HG02938 (cell line): ENCODE measurements around the gene GAA.
A peak's percentile ranks its signal among the peaks of the same experiment; 100 is the strongest.
"Not testable (repeated sequence)": the region's sequence is repeated elsewhere in the genome, so short reads cannot be mapped to it uniquely, and the experiment has no call there.

ENCODE experiments used
- ATAC-seq: cut with Tn5 transposase; IDR thresholded peaks from one replicate; pipeline ENCODE4 v1.9.1; 2021; ENCODE audit warnings: mild to moderate bottlenecking, moderate library complexity; ENCODE audit not compliant: unreplicated experiment

Gene GAA

DNA sequence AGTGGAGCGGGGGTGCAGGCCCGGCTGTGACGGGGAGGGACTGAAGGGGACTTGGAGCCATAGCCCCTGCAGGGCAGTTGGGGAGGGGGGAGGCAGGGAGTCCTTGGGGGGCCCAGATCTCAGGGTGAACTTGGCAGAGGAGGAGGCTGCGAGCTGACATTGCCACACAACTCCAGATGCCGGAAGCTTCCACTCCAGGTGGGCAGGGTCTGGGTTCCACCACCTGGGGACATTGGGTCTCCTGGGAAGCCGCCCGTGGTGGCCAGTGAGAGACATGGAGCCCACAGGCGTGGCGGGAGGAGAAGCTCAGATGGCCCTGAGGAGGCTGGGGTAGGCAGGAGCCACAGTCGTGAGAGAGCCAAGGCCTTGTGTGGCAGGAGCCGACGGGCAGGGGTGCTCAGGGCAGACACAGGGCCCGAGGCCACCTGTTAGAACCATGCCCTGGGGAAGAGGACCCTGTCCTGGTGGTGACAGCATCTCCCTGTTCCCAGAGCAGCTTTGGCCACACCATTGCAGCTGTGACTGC lies 18.2 kb upstream of the GAA start:
- no peak for ATAC-seq

DNA sequence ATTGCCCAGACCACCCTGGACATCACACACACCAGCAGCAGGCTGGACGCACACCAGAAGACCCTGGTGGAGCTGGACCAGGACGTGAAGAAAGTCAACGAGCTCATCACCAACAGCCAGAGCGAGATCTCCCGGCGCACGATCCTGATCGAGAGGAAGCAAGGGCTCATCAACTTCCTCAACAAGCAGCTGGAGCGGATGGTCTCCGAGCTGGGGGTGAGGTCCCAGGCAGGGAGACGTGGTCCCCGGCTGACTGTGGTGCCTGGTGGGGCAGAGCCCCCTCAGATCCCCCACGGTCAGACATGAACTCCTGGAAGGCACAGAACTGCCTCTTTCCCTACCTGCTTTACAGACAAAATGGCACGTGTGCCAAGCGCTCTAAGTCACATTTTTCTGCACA lies 16.6 kb upstream of the GAA start:
- ATAC-seq, result no peak

DNA sequence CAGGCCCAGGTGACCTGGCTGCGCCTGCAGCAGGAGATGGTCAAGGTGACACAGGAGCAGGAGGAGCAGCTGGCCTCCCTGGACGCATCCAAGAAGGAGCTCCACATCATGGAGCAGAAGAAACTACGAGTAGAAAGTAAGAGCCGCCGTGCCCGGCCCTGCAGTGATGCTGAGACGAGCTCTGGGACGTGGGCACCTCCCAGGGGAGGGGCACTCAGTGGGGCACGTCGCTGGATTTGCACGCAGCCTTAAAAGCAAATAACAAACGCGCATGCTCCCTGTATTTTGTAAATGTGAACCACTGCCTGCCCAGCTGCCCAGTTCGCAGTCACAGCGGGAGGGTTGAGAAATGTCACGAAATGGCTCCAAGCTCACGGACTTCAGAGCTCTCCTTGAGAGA lies 15.3 kb upstream of the GAA start:
- no peak for ATAC-seq

DNA sequence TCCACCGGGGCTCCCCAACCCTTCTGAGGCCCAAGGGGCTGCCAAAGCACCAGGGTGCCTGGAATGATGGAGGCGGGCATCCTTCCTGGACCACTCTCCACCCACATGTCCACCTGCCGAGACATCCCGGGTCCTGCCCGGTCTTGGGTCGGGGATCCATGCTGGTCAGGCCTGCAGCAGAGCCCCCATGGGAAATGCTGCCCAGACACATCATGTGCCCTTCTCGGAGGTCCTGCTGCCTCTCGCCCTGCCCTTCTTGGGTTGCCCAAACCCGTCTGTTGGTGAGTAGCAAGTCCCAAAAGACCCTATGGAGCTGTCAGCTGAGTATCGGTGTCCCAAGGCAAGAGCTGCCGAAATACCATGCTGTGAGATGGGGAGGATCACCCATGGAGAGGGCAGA lies 14.8 kb upstream of the GAA start:
- no peak for ATAC-seq

DNA sequence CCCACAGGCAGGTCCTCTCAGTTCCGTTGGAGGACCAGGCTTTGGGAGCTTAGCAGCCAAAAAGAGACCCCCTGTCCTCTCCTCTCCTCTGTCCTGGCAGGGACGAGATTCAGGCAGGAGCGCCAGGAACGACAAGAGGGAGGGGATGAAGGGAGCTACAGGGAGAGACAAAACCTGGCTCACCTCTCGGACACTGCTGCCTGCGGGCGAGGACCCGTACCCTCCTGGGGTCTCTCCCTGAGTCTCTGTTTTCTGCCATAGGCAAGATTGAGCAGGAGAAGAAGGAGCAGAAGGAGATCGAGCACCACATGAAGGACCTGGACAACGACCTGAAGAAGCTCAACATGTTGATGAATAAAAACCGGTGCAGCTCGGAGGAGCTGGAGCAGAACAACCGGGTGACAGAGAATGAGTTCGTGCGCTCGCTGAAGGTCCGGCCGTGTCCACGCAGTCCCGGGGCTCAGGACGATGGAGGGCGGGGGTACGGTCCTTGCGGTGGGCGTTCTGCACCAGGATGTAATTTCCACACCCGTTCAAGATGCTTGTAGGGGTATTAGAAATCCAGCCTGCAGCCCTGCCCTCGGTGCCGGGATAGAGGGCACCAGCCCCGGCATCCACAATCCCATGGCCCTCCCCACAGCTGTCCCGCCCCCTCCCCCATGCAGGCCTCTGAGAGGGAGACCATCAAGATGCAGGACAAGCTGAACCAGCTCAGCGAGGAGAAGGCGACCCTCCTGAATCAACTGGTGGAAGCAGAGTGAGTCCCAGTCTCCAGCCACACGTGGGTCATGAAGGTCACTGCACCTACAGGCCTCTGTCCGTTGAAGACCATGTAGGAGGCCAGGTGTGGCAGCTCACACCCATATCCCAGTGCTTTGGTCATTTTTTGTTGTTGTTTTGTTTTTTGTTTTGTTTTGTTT lies 13.8 kb upstream of the GAA start:
- ATAC-seq, result no peak

DNA sequence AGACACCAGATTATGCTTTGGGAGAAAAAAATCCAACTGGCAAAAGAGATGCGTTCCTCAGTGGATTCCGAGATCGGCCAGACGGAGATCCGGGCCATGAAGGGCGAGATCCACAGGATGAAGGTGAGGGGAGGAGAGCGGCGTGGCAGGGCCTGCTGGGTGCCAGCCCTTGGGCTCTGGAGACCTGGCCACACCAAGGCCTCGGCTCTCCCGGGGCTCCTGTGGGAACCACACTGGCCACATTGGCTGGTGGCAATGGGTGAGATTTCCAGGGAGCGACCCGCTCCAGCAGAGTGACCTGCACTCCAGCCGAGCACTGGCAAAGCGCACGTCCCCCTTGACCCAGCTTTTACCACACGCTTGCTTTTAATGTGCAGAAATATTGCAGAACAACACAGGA lies 11.6 kb upstream of the GAA start:
- no peak for ATAC-seq

DNA sequence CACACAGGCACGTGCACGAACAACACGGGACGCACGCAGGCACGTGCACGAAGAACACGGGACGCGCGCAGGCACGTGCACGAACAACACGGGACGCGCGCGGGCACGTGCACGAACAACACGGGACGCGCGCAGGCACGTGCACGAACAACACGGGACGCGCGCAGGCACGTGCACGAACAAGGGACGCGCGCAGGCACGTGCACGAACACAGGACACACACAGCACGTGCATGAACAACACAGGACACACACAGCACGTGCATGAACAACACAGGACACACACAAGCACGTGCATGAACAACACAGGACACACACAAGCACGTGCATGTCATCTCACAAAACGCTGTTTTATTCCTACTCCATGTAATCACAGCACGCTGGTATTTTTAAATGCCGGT lies 11.2 kb upstream of the GAA start:
- not testable (repeated sequence) for ATAC-seq

DNA sequence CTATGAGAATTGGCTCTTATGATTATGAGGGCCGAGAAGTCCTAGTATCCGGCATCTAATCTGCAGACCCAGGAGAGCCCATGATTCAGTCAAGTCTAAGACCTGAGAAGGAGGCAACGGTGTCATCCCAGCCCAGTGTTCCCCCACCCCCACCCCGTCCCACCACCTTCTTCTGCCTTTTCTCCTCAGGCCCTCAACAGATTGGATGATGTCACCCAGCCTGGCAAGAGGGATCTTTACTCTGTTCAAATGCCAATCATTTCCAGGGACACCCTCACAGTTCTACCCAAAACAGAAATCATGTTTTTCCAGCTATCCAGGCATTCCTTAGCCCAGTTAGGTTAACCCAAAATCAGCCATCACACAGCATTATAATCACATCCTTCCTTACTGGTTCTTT lies 10.0 kb upstream of the GAA start:
- no peak for ATAC-seq

DNA sequence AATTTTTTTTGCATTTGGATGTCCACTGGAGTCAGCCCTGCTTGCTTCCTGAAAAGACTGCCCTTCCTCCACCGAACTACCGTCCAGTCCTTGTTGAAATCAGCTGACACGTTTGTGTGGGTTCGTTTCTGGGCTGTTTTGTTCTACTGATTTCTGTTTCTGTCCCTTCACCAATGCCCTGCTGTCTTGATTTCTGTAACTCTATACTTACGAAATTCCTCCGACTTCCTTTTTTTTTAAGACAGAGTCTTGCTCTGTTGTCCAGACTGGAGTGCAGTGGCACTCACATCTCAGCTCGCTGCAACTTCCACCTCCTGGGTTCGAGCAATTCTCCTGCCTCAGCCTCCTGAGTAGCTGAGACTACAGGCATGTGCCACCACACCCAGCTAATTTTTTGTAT lies 8.4 kb upstream of the GAA start:
- no peak for ATAC-seq

DNA sequence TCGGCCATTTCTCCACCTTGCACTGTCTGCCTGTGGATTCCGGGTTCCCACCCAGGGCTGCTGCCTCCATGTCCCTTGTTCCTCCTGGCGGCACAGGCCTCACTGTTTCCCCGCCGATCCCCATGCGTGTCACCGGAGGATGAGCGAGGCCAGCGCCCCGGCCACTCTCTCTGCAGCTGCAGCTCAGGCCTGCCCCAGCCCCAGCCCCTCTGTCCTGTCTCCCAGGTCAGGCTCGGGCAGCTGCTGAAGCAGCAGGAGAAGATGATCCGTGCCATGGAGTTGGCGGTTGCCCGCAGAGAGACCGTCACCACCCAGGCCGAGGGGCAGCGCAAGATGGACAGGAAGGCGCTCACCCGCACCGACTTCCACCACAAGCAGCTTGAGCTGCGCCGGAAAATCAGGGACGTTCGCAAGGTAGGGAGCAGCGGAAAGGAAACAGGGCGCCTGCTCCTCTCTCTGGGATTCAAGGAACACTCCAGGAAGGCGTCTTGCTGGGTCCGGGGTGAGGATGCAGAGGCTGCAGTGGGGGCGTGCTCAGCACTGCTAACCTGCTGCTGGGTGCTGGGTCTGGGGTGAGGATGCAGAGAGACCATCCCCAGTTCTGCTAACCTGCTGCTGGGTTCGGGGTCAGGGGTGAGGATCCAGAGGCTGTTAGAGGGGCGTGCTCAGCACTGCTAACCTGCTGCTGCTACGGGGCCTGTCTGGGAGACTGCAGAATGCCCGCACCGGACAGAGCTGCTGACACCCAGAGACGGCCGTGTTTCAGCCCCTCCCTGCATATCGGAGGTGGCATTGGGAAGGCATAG lies 6.1 kb upstream of the GAA start:
- ATAC-seq, result no peak

DNA sequence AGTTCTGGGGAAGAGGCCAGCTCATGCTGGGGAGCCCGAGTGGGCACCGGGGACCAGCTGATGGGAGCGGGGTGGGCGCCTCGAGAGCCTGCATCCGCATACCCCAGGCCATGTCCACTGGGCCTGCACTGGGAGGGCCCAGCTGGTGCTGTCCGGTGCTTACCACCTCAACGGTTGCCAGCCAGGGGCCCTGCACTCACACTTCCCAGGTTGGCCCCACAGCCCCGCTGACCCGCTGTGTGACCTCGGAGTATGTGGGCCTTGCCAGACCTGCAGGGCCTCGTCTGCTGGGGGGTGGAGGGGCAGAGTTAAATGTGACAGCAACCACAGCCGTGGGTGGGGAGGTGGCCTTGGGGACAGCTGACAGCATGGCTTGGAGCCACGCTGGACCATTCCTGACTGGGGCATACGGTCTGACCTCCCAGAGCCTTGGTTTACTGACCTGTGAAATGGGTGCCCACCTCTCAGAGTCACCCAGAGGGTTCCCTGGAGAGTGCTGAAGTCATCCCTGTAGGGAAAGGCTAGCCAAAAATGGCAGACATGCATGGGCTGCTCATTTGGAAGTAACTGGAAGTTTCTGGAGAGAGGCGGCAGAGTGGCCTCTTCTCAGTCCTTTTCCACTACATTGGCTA lies 5.4 kb upstream of the GAA start:
- no peak for ATAC-seq

GRCh38 chr17:80096561-80097021 lies 4.8 kb upstream of the GAA start:
- ATAC-seq, result no peak

DNA sequence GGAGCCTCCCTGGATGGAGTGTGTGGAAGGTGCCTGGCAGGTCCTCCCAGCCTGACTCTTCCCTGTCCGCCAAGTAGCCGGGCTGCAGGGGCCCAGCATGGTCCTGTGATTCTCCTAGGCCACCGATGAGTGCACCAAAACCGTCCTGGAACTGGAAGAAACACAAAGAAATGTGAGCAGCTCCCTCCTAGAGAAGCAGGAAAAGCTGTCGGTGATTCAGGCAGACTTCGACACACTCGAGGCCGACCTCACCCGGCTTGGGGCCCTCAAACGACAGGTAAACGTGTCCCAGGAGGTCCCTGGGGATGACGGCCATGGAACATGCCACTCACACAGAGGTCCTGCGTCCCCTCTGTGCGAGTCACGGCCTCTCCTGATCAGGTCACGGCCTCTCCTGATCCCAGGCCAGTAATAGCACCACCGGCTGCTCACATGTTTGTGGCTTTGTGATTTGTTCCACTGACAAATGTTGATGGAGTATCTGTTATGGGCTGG lies 4.2 kb upstream of the GAA start:
- no peak for ATAC-seq

- ATAC-seq, result no peak
Observed at GRCh38 chr17:80097844-80098691, 3.3 kb upstream of the GAA start.

DNA sequence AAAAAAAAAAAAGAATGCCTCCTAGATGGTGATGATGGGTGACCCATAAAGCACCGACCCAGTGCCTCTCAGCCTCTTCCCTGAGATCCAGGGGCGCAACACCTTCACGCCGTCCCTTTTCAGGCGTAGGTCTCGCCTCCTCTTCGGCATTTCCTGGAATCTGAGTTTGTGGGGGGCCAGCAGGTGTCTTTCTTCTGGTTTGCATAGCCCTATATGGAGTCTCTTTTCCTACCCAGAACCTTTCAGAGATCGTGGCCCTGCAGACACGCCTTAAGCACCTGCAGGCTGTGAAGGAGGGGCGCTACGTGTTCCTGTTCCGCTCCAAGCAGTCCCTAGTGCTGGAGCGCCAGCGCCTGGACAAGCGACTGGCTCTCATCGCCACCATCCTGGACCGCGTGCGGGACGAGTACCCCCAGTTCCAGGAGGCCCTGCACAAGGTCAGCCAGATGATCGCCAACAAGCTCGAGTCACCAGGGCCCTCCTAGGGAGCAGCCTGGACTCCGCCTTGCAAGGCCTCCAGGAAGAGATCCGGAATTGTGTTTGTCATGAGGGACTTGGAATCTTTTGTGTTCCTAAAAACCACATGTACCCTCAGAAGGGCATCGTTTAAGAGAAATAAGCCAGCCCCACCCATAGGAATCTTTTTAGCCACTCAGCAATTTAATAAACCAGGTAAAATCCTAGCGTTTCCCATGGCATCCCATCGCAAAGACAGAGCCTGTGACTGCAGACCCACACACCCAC lies 1.9 kb upstream of the GAA start:
- no peak for ATAC-seq

- ATAC-seq, result no peak
Observed at GRCh38 chr17:80100035-80100323, 1.4 kb upstream of the GAA start.

GRCh38 chr17:80101946-80102663 lies 724 bp downstream of the GAA start:
- ATAC-seq, result peak; percentile 29

- ATAC-seq, result no peak
Observed at GRCh38 chr17:80102664-80103448, 1.5 kb downstream of the GAA start.
